WTC11 (cell line): Measurements from ENCODE around the gene SUPT20H. TPM values are rescaled to one million over a fixed set of nuclear protein-coding genes. Genes with fewer than 3 reads are reported as not detected.

Experiments
- ATAC-seq: fragments of 200-7000 bp; cut with Tn5 transposase; 2 replicates; pipeline ENCODE4 v1.10.0; 2021; ENCODE audit warnings: mild to moderate bottlenecking, moderate library complexity
- CTCF ChIA-PET: fragments of 300-600 bp; sonication (Branson Sonifier 250); formaldehyde crosslinking; loops from one replicate; lab custom pipeline; 2021; ENCODE audit warnings: antibody characterized with exemption; lab: Charles Lee
- POLR2A ChIA-PET: fragments of 350-600 bp; sonication (Branson Sonifier 250); formaldehyde crosslinking; loops from one replicate; lab custom pipeline; 2021; ENCODE audit warnings: antibody characterized with exemption; lab: Charles Lee
- DNase-seq: peaks from one replicate; pipeline ENCODE4 v3.0.0; 2021; ENCODE audit warnings: low spot score
- H3K27ac Mint-ChIP-seq: 2 replicates; pipeline ENCODE4 v1.8.0; 2021; ENCODE audit warnings: mixed read lengths
- H3K27me3 Mint-ChIP-seq: 2 replicates; pipeline ENCODE4 v1.8.0; 2021; ENCODE audit warnings: low read depth, mild to moderate bottlenecking, moderate library complexity, mixed read lengths
- H3K36me3 Mint-ChIP-seq: 2 replicates; pipeline ENCODE4 v1.8.0; 2021; ENCODE audit warnings: mixed read lengths
- H3K4me1 Mint-ChIP-seq: 2 replicates; pipeline ENCODE4 v1.8.0; 2022; ENCODE audit warnings: mixed read lengths
- H3K4me3 Mint-ChIP-seq: 2 replicates; pipeline ENCODE4 v1.8.0; 2021; ENCODE audit warnings: mild to moderate bottlenecking, moderate library complexity, mixed read lengths
- H3K9me3 Mint-ChIP-seq: 2 replicates; pipeline ENCODE4 v1.8.0; 2021; ENCODE audit warnings: mixed read lengths
- ATF3 ChIP-seq: sonication (generic); formaldehyde crosslinking; conservative IDR thresholded peaks from 2 replicates; pipeline ENCODE4 v1.8.1; 2022; ENCODE audit warnings: mild to moderate bottlenecking, missing genetic modification reagents
- ATF6 ChIP-seq: sonication (generic); formaldehyde crosslinking; IDR thresholded peaks from 2 replicates; pipeline ENCODE4 v1.8.1; 2023; ENCODE audit warnings: mild to moderate bottlenecking, missing genetic modification reagents
- E2F1 ChIP-seq: sonication (generic); formaldehyde crosslinking; IDR thresholded peaks from 2 replicates; pipeline ENCODE4 v1.8.0; 2022; ENCODE audit warnings: mild to moderate bottlenecking, missing genetic modification reagents
- E2F4 ChIP-seq: sonication (generic); formaldehyde crosslinking; IDR thresholded peaks from 2 replicates; pipeline ENCODE4 v1.8.1; 2022; ENCODE audit warnings: low read depth, mild to moderate bottlenecking, moderate library complexity, missing genetic modification reagents, borderline replicate concordance
- ELF4 ChIP-seq: sonication (generic); formaldehyde crosslinking; IDR thresholded peaks from 2 replicates; pipeline ENCODE4 v1.8.1; 2022; ENCODE audit warnings: low read depth, mild to moderate bottlenecking, moderate library complexity, missing genetic modification reagents
- EMX1 ChIP-seq: fragments of 250-450 bp; sonication (Bioruptor Pico); IDR thresholded peaks from 2 replicates; pipeline ENCODE4 v1.8.0; 2021; ENCODE audit warnings: mild to moderate bottlenecking
- ERG ChIP-seq: fragments of 250-450 bp; sonication (Bioruptor Pico); IDR thresholded peaks from 2 replicates; pipeline ENCODE4 v1.8.0; 2021; ENCODE audit warnings: mild to moderate bottlenecking
- ESRRA ChIP-seq: sonication (generic); formaldehyde crosslinking; IDR thresholded peaks from 2 replicates; pipeline ENCODE4 v1.8.1; 2022; ENCODE audit warnings: mild to moderate bottlenecking, missing genetic modification reagents, borderline replicate concordance
- FOXJ3 ChIP-seq: sonication (generic); formaldehyde crosslinking; IDR thresholded peaks from 2 replicates; pipeline ENCODE4 v1.9.0; 2021; ENCODE audit warnings: missing genetic modification reagents, mild to moderate bottlenecking, borderline replicate concordance
- HMGA2 ChIP-seq: fragments of 250-450 bp; sonication (Bioruptor Pico); IDR thresholded peaks from 2 replicates; pipeline ENCODE4 v1.4.0; 2021; ENCODE audit warnings: mild to moderate bottlenecking, moderate library complexity
- IRF2 ChIP-seq: sonication (generic); formaldehyde crosslinking; IDR thresholded peaks from 2 replicates; pipeline ENCODE4 v1.8.0; 2022; ENCODE audit warnings: low read depth, missing genetic modification reagents, borderline replicate concordance
- JAZF1 ChIP-seq: fragments of 250-450 bp; sonication (Bioruptor Pico); IDR thresholded peaks from 2 replicates; pipeline ENCODE4 v1.9.0; 2021; ENCODE audit warnings: moderate library complexity, mild to moderate bottlenecking, inconsistent platforms
- KAT7 ChIP-seq: sonication (generic); formaldehyde crosslinking; IDR thresholded peaks from 2 replicates; pipeline ENCODE4 v1.8.1; 2023; ENCODE audit warnings: missing genetic modification reagents, mild to moderate bottlenecking, borderline replicate concordance
- MAX ChIP-seq: sonication (generic); formaldehyde crosslinking; IDR thresholded peaks from 2 replicates; pipeline ENCODE4 v1.8.0; 2022; ENCODE audit warnings: mild to moderate bottlenecking, missing genetic modification reagents
- NFATC4 ChIP-seq: fragments of 250-450 bp; sonication (Bioruptor Pico); IDR thresholded peaks from 2 replicates; pipeline ENCODE4 v1.9.0; 2021; ENCODE audit warnings: mild to moderate bottlenecking
- PREB ChIP-seq: sonication (generic); formaldehyde crosslinking; IDR thresholded peaks from 2 replicates; pipeline ENCODE4 v1.8.1; 2022; ENCODE audit warnings: mild to moderate bottlenecking, missing genetic modification reagents, moderate library complexity, borderline replicate concordance
- PRRX2 ChIP-seq: fragments of 250-450 bp; sonication (Bioruptor Pico); IDR thresholded peaks from 2 replicates; pipeline ENCODE4 v1.8.0; 2021; ENCODE audit warnings: mild to moderate bottlenecking
- RORB ChIP-seq: fragments of 250-450 bp; sonication (Bioruptor Pico); IDR thresholded peaks from 2 replicates; pipeline ENCODE4 v1.9.0; 2021; ENCODE audit warnings: mild to moderate bottlenecking
- TEAD4 ChIP-seq: sonication (generic); formaldehyde crosslinking; IDR thresholded peaks from 2 replicates; pipeline ENCODE4 v1.8.0; 2022; ENCODE audit warnings: mild to moderate bottlenecking, missing genetic modification reagents
- ZMAT4 ChIP-seq: fragments of 250-450 bp; sonication (Bioruptor Pico); IDR thresholded peaks from 2 replicates; pipeline ENCODE4 v1.9.0; 2021; ENCODE audit warnings: mild to moderate bottlenecking
- ZNF138 ChIP-seq: sonication (generic); formaldehyde crosslinking; conservative IDR thresholded peaks from 2 replicates; pipeline ENCODE4 v1.8.1; 2022; ENCODE audit warnings: mild to moderate bottlenecking, moderate library complexity, missing genetic modification reagents
- ZNF219 ChIP-seq: sonication (generic); formaldehyde crosslinking; IDR thresholded peaks from 2 replicates; pipeline ENCODE4 v1.8.0; 2023; ENCODE audit warnings: missing genetic modification reagents, mild to moderate bottlenecking, borderline replicate concordance
- ZNF416 ChIP-seq: fragments of 250-450 bp; sonication (Bioruptor Pico); IDR thresholded peaks from 2 replicates; pipeline ENCODE4 v1.9.0; 2021; ENCODE audit warnings: mild to moderate bottlenecking, inconsistent platforms
- ZNF671 ChIP-seq: fragments of 250-450 bp; sonication (Bioruptor Pico); IDR thresholded peaks from 2 replicates; pipeline ENCODE4 v1.8.0; 2021; ENCODE audit warnings: mild to moderate bottlenecking
- total RNA-seq: library from RNA; stranded (reverse); gene quantifications from 3 replicates; pipeline ENCODE4 v1.2.3, GENCODE V29; 2021

Gene SUPT20H
- total RNA-seq, 1 experiment from 2014 or later, result 68.0 TPM

- TF ChIP-seq ATF6 (no peak), ZNF138 (CRISPR knock-in tag) (no peak), ZNF671 (CRISPR knock-in tag) (no peak), ZNF219 (no peak), PRRX2 (CRISPR knock-in tag) (no peak), FOXJ3 (no peak), E2F1 (no peak), HMGA2 (CRISPR knock-in tag) (no peak), ERG (CRISPR knock-in tag) (no peak), ZNF416 (CRISPR knock-in tag) (no peak), KAT7 (no peak)
Observed at GRCh38 chr13:37040789-37041188, 18.7 kb downstream of the SUPT20H start (continued).

- POLR2A ChIA-PET, result no interaction called here
- H3K27me3 Mint-ChIP-seq, result no peaks in the 10 kb centered on the region
- peaks cover 77% of the 10 kb centered on the region for H3K36me3 Mint-ChIP-seq
- H3K4me3 Mint-ChIP-seq, result no peak overlapping the region
- CTCF ChIA-PET, result no interaction called here
- ATAC-seq, result no peak
- DNase-seq, result no peak
- H3K4me1 Mint-ChIP-seq, result no peaks in the 10 kb centered on the region
- TF ChIP-seq EMX1 (no peak), ZNF138 (CRISPR knock-in tag) (no peak), ATF6 (no peak), ATF3 (CRISPR knock-in tag) (no peak), PREB (no peak), ESRRA (CRISPR knock-in tag) (no peak), IRF2 (CRISPR knock-in tag) (no peak), ZNF416 (CRISPR knock-in tag) (no peak)
- no peak overlapping the region for H3K27ac Mint-ChIP-seq
- H3K9me3 Mint-ChIP-seq, result no peaks in the 10 kb centered on the region
Observed at GRCh38 chr13:37039896-37040295, 19.6 kb downstream of the SUPT20H start.

- Mint-ChIP-seq H3K9me3 (no peaks in the 10 kb centered on the region), H3K36me3 (peaks cover 83% of the 10 kb centered on the region), H3K27ac (no peak overlapping the region), H3K4me3 (no peak overlapping the region), H3K27me3 (no peaks in the 10 kb centered on the region), H3K4me1 (no peaks in the 10 kb centered on the region)
- ChIA-PET POLR2A (no interaction called here), CTCF (no interaction called here)
- no peak for DNase-seq
- no peak for ATAC-seq
- no peak for TF ChIP-seq ZMAT4 (CRISPR knock-in tag)
- TF ChIP-seq TEAD4 (CRISPR knock-in tag), result no peak
- no peak for TF ChIP-seq E2F4 (CRISPR knock-in tag)
- no peak for TF ChIP-seq RORB (CRISPR knock-in tag)
- TF ChIP-seq JAZF1 (CRISPR knock-in tag), result no peak
- no peak for TF ChIP-seq NFATC4 (CRISPR knock-in tag)
- TF ChIP-seq ATF6, result no peak
- TF ChIP-seq ELF4, result no peak
- no peak for TF ChIP-seq MAX (CRISPR knock-in tag)
Observed at GRCh38 chr13:37037241-37037640, 22.2 kb downstream of the SUPT20H start.
